Duodenal mucosa (tissue), 2 donors: ENCODE results near the gene ENTPD1.

Source experiments
- H3K27ac ChIP-seq: one replicate; pipeline ENCODE4 v1.7.0; 2013; ENCODE audit warnings: low read depth, low read length
- H3K27me3 ChIP-seq, 2 donors: one replicate each; pipeline ENCODE4 v1.7.0; 2013; ENCODE audit warnings: low read length in 2 of 2, control low read depth in 1 of 2; ENCODE audit not compliant: insufficient read depth in 2 of 2, control insufficient read depth in 1 of 2
- H3K36me3 ChIP-seq, 2 donors: one replicate each; pipeline ENCODE4 v1.7.0; 2013; ENCODE audit warnings: low read length in 2 of 2, control low read depth in 1 of 2; ENCODE audit not compliant: insufficient read depth in 2 of 2, control insufficient read depth in 1 of 2
- H3K4me1 ChIP-seq, 2 donors: one replicate each; pipeline ENCODE4 v1.7.0; 2013; ENCODE audit warnings: low read length in 2 of 2, control low read depth in 1 of 2; ENCODE audit not compliant: insufficient read depth in 2 of 2, control insufficient read depth in 1 of 2
- H3K4me3 ChIP-seq, 2 donors: one replicate each; pipeline ENCODE4 v1.7.0; 2013; ENCODE audit warnings: low read length in 2 of 2, low read depth in 1 of 2
- H3K9ac ChIP-seq, 2 donors: one replicate each; pipeline ENCODE4 v1.7.0; 2013; ENCODE audit warnings: low read length in 2 of 2, low read depth in 1 of 2
- H3K9me3 ChIP-seq, 2 donors: one replicate each; pipeline ENCODE4 v1.7.0; 2013; ENCODE audit warnings: low read length in 2 of 2, control low read depth in 1 of 2; ENCODE audit not compliant: control insufficient read depth in 1 of 2

Gene ENTPD1

DNA sequence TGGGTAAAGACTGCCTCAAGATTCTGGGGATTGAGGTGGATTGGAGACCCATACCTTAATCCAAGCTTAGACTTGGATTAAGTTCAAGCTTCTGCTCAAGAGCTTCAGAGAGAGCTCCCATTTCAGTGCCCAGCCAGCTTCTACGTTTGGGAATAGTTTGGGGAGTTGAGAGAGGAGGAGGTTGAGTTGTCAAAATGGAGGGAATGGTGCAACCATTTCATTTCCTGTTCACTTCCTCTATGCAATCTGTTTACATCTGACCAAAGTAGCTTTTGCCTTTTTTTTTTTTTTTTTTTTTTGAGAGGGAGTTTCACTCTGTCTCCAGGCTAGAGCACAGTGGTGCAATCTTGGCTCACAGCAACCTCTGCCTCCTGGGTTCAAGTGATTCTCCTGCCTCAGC, 65.8 kb downstream of the ENTPD1 start:
- H3K4me3 ChIP-seq: no peak overlapping the region
- no peaks in the 10 kb centered on the region for H3K27me3 ChIP-seq
- no peak overlapping the region for H3K27ac ChIP-seq
- H3K36me3 ChIP-seq: no peaks in the 10 kb centered on the region
- peaks cover 0 to 5% of the 10 kb centered on the region in 2 donors for H3K4me1 ChIP-seq
- H3K9ac ChIP-seq: no peak overlapping the region
- H3K9me3 ChIP-seq: no peaks in the 10 kb centered on the region

DNA sequence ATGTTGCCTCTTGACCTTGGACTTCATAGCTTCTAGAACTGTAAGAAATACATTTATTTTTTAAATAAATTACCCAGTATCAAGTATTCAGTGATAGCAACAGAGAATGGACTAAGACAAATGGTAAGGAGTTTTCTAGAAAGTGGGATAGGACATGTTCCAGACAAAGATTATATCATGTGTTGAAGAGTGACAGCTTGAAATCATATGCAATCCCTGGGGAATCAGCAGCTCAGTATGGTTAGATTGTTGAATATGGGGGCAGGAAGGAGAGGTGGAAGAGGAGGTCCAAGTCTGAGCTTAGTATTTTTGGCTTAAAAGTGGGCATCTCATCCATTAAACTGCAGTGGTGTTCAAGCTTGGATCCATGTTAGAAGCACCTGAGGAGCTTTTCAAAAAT, 74.1 kb downstream of the ENTPD1 start:
- Histone ChIP-seq H3K27ac (no peak overlapping the region), H3K4me1 (peaks cover 16 to 18% of the 10 kb centered on the region in 2 donors), H3K9ac (no peak overlapping the region), H3K4me3 (no peak overlapping the region), H3K36me3 (no peaks in the 10 kb centered on the region), H3K27me3 (no peaks in the 10 kb centered on the region), H3K9me3 (no peaks in the 10 kb centered on the region)

GRCh38 chr10:95831076-95831475, 75.1 kb downstream of the ENTPD1 start:
- H3K9ac ChIP-seq: no peak overlapping the region
- no peak overlapping the region for H3K27ac ChIP-seq
- H3K4me1 ChIP-seq: peaks cover 16 to 18% of the 10 kb centered on the region in 2 donors
- H3K9me3 ChIP-seq: no peaks in the 10 kb centered on the region
- no peaks in the 10 kb centered on the region for H3K36me3 ChIP-seq
- H3K27me3 ChIP-seq: no peaks in the 10 kb centered on the region
- no peak overlapping the region for H3K4me3 ChIP-seq

- Histone ChIP-seq H3K27ac (no peak overlapping the region), H3K9ac (no peak overlapping the region)
Measured at GRCh38 chr10:95831515-95831914, 75.6 kb downstream of the ENTPD1 start.

DNA sequence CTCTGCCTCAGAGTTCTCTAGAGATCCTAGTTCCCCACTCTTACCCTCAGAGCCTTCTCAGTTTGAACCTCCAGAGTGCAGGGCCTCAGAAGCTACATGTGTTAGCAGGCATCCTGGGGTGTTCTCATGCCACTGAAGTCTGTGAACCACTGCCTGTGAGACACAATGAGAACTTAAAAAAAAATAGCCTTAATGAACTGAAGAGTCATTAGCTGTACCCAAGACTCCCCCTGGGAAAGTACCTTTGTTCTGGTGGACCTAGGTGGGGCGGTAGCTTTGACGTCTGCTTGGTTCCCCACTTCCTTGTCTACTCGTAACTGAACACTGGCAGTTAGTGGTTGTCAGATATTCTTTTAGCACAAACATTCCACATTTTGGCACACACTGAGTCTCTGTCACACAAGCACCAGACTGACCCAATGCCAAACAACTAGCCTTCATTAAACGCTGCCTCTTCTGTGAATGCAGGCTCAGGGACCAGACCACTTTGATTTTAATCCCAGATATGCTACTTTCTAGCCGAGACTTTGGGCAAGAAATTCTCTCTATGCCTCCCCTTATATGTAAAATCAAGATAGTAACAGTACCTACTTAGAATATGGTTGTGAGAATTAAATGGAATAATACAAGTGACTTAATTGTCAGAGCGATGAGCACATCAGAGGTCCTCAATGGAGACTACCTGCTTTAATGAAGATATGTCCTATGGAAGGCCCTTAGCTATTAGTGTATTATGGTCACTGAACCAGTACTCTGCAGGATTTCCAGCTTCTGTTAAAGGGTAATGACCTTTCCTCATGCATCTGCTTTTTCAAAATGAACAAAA, 76.5 kb downstream of the ENTPD1 start:
- Histone ChIP-seq H3K4me3 (no peak overlapping the region), H3K9me3 (no peaks in the 10 kb centered on the region), H3K9ac (no peak overlapping the region), H3K36me3 (no peaks in the 10 kb centered on the region), H3K27me3 (no peaks in the 10 kb centered on the region), H3K27ac (peak overlapping the region; percentile 28), H3K4me1 (peaks cover 20 to 26% of the 10 kb centered on the region in 2 donors)

More at GRCh38 chr10:95831515-95831914, 75.6 kb downstream of the ENTPD1 start:
- no peaks in the 10 kb centered on the region for H3K36me3 ChIP-seq
- H3K4me3 ChIP-seq: no peak overlapping the region
- H3K9me3 ChIP-seq: no peaks in the 10 kb centered on the region
- H3K27me3 ChIP-seq: no peaks in the 10 kb centered on the region
- peaks cover 16 to 18% of the 10 kb centered on the region in 2 donors for H3K4me1 ChIP-seq

- Histone ChIP-seq H3K9ac (no peak overlapping the region), H3K4me3 (no peak overlapping the region), H3K27ac (peak overlapping the region; percentile 28), H3K9me3 (no peaks in the 10 kb centered on the region), H3K27me3 (no peaks in the 10 kb centered on the region), H3K36me3 (no peaks in the 10 kb centered on the region), H3K4me1 (peaks cover 24 to 27% of the 10 kb centered on the region in 2 donors)
Measured at GRCh38 chr10:95833042-95833610, 77.2 kb downstream of the ENTPD1 start.

DNA sequence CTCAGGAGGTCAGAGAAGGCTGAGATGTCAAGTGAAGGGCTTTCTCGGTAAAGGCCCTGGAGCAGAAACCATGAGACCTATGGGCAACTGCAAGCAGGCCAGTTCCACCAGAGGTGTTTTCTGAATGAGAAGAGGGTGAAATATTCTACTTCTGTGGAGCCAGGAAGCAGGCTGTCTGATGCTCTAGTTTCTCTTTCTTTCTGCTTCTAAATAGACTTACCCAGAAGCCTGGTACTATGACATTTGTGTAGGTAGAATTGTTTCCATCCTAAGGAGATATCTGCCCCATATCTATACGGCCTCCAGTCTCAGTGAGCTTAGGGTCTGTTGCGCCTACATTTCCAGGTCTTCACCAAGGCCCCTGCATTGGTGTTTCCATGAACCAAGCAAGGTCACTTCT, 78.4 kb downstream of the ENTPD1 start:
- no peak overlapping the region for H3K9ac ChIP-seq
- H3K4me3 ChIP-seq: no peak overlapping the region
- H3K27ac ChIP-seq: no peak overlapping the region
- no peaks in the 10 kb centered on the region for H3K36me3 ChIP-seq
- H3K27me3 ChIP-seq: no peaks in the 10 kb centered on the region
- peaks cover 27 to 30% of the 10 kb centered on the region in 2 donors for H3K4me1 ChIP-seq
- H3K9me3 ChIP-seq: no peaks in the 10 kb centered on the region

- H3K4me1 ChIP-seq: peaks cover 30 to 33% of the 10 kb centered on the region in 2 donors
- no peaks in the 10 kb centered on the region for H3K27me3 ChIP-seq
- no peaks in the 10 kb centered on the region for H3K36me3 ChIP-seq
- H3K9me3 ChIP-seq: no peaks in the 10 kb centered on the region
- no peak overlapping the region for H3K9ac ChIP-seq
- H3K4me3 ChIP-seq: no peak overlapping the region
- no peak overlapping the region for H3K27ac ChIP-seq
Measured at GRCh38 chr10:95835149-95835860, 79.3 kb downstream of the ENTPD1 start.

GRCh38 chr10:95835911-95836310, 79.9 kb downstream of the ENTPD1 start:
- Histone ChIP-seq H3K36me3 (no peaks in the 10 kb centered on the region), H3K9me3 (no peaks in the 10 kb centered on the region), H3K4me3 (no peak overlapping the region), H3K27ac (no peak overlapping the region), H3K4me1 (peaks cover 35 to 39% of the 10 kb centered on the region in 2 donors), H3K9ac (no peak overlapping the region), H3K27me3 (no peaks in the 10 kb centered on the region)
